NCI-H1092 treated with DMSO at 0.1 percent for 48 hours (cell line): ENCODE measurements around the gene KIAA1586.
"Not testable (repeated sequence)": the region's sequence is repeated elsewhere in the genome, so short reads cannot be mapped to it uniquely, and the experiment has no call there.

Experiments used
- DNase-seq: peaks from one replicate; lab custom pipeline; 2025; lab: John Stamatoyannopoulos, UW

KIAA1586 gene, protein sequence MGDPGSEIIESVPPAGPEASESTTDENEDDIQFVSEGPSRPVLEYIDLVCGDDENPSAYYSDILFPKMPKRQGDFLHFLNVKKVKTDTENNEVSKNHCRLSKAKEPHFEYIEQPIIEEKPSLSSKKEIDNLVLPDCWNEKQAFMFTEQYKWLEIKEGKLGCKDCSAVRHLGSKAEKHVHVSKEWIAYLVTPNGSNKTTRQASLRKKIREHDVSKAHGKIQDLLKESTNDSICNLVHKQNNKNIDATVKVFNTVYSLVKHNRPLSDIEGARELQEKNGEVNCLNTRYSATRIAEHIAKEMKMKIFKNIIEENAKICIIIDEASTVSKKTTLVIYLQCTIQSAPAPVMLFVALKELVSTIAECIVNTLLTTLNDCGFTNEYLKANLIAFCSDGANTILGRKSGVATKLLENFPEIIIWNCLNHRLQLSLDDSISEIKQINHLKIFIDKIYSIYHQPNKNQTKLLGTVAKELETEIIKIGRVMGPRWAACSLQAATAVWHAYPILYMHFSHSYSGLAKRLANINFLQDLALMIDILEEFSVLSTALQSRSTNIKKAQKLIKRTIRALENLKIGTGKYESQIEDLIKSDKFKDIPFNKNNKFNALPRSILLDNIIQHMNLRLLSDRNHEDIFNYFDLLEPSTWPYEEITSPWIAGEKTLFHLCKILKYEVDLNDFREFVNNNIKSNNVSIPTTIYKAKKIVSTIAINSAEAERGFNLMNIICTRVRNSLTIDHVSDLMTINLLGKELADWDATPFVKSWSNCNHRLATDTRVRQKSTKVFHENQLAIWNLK

DNA sequence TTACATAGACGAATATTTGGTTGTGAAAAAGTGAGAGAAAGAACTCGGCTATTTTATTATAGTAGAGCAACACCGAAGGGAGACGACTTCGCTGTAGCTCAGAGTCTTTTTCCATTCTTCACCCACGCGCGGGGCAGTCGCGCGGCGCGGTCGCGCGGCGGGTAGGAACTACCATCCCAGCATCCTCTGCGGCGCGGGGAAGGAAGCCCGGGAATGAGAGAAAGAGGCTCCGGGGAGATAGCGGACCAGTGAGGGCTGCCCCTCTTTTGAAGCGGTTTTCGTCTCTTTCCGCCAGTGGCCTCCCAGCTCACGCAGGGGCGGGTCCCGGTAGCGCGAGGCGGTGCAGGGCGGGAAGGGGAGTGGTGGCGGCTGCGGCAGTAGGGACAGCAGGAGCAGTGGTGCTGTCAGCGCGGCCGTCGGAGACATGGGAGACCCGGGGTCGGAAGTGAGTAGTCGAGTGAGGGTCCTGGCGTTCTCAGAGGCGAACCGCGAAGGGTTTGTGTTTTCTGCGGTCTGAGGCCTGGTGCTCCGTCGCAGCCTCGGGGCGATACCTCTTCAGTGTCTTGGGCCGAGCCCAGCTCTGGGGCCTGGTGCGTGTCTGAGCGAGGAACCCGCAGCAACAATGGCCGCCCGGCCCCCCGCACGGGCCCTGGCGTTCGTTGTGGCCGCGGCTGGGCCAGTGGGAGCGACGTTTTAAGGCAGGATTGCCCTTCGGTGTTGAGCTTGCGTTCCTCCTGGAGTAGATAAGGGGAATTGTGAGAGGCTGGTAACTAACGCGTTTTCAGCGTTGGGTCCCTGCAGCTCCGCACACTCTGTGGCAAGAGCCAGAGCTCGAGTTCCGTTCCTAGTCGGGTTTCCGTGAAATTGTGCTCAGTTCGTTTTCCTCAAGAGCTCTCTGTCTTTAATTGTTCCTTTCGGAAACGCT is at the start of gene KIAA1586:
Gene KIAA1586 (plus strand): TSS at position 362 of the 925 bp plus-strand sequence. CDS start 63 bp downstream, at position 425.
- DNase-seq = peak; percentile 89

DNA sequence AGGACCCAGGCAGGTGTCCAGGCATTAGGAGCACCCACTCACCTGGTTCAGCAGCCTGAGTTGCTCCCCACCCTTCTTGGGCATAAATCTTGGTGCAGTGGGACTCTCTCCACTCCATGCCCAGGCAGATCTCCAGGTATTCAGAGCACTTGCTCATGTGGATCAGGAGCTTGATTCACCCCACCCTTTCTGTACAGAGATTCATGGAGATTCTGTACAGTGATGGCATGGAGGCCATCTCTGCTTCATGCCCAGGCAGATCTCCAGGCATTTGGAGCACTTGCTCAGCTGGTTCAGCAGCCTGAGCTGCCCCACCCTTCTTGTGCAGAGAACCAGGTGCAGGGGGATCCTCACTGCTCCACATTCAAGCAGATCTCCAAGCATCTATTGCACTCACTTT is 47.4 kb upstream of the KIAA1586 start:
- DNase-seq = no peak

DNA sequence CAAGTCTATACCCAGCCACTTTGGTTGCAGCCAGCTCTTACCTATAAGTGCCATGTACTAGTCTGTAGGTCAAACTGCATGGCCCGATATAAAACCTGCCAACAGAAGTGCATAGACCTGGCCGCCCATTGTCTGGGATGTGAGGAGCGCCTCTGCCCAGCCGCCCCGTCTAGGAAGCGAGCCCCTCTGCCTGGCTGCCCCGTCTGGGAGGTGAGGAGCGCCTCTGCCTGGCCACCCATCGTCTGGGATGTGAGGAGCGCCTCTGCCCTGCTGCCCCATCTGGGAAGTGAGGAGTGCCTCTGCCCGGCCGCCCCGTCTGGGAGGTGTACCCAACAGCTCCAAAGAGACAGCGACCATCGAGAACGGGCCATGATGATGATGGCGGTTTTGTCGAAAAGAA is 46.7 kb upstream of the KIAA1586 start:
- DNase-seq = not testable (repeated sequence)

DNA sequence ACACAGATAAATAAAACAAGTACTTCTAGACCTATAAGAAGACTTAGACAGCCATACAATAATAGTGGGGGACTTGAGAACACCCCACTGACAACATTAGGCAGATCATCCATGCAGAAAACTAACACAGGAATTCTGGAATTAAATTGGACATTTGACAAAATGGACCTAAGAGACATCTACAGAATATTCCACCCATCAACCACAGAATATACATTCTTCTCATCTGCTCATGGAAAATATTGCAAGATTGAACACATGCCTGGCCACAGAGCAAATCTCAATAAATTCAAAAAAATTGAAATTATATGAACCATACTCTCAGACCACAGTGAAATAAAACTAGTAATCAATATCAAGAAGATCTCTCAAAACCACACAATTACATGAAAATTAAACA is 44.3 kb upstream of the KIAA1586 start:
- DNase-seq = no peak

DNA sequence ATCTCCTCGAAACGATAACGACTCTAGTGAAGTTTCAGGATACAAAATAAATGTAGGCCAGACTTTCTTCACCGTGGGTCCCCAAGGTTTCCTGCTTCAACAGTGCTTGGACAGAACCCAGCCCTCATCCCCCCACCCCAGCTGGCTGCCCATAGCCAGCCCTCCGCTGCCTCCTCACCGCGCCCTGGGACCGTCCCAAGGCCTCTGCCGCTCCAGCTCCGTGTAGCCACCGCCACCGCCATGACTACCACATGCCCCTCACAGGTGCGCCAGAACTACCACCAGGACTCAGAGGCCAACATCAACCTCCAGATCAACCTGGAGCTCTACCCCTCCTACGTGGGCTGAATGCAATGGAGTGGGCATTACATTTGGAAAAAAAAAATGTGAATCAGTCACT is 42.2 kb upstream of the KIAA1586 start:
- DNase-seq = no peak

DNA sequence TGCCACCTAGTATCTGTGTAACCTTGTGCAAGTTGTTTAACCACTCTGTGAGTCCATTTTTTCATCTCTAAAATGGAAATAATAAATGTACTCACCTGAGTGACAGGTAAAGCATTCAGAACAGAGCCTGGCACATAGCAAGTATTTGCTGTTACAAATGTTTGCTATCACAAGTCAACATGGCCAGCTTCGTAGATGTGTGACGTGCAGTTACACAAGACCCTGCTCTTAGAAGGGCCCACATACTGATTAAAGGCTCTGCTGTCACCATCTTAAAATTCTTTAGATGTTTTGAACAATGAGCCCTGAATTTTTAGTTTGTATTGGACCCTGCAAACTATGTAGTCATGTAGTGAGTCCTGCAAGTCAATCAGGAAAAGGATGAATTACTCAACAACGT is 40.4 kb upstream of the KIAA1586 start:
- no peak for DNase-seq

DNA sequence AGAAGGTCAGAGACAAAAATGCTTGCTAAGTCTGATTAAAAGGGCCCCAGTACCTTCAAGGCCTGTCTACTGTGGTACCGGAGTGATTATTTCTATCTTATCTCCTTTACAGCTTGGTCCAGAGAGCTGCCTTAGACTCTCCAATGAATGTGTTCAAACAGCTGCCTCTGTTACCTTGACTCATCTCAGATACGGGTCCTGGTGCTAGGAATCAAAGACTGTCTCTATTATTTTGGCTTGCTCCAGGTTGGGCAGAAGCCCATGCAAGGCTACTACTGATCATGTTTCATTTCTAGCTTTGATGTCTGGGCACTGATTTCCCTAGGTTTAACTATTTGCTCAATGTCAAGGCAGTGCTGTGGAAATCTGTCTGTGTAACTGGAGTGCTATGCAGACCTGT is 38.4 kb upstream of the KIAA1586 start:
- DNase-seq = not testable (repeated sequence)

DNA sequence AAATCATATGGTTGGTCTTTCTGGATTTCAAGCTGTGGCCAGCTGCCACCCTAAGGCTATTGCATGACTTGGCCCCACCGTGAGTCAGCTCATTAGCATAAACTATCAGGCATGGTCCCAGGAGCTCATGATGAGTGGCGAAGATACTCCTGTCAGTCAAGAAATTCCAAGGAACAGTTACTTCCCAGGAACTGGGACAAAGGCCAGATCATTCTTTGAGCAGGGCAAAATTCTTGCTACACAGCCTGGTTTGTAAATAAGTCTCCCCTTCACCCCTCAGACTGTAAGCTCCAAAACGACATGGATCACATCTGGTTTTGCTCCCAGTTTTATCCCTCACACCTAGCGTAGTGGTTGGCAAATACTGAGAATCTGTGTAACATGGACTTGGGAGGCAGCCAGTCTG is 33.0 kb upstream of the KIAA1586 start:
- DNase-seq = no peak

DNA sequence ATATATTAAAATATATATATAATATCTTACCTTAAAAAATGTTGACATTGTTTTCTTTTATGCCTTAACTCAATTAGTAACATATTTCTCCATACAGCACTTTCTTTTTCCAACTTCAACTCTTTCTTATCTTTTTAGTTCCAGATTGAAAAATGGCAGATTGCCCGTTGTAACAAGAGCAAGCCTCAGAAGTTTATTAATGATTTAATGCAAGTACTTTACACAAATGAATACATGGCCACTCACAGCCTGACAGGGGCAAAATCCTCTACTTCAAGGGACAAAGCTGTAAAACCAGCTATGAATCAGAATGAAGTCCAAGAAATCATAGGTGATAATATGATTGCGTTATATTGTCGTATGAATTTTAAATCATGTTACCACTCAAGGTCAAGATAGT is 29.4 kb upstream of the KIAA1586 start:
- DNase-seq = no peak

DNA sequence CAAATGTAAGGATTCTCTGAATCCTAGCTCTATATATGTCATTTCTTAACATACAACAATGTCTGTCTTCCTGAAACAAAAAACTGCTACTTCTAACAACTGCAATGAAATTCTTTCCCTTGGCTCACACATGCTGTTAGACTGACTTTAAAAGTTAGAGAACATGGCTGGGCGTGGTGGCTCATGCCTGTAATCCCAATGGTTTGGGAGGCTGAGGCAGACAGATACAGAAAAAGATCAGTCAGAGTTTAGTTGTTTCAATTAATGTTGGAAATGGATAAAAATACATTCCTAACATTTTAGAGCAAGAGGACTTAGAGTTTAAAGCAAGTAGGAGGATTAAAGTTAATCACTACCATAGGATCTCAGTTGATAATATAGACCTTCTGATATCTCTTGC is 28.7 kb upstream of the KIAA1586 start:
- no peak for DNase-seq

DNA sequence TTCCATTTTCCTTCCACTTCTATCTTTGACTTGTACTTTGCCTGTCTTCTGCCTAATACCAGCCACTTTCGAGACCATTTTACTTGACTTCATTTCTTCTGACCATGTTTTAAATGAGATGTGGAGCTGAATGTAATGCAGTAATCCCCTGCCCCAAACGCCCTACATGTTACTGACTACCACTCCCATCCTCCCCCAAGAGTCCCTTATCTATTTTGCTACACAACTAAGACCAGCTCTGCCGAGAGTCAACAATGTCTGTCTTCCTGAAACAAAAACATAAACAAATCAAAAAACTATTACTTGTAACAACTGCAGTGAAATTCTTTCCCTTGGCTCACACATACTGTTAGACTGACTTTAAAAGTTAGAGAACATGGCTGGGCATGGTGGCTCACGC is 27.1 kb upstream of the KIAA1586 start:
- DNase-seq = no peak

DNA sequence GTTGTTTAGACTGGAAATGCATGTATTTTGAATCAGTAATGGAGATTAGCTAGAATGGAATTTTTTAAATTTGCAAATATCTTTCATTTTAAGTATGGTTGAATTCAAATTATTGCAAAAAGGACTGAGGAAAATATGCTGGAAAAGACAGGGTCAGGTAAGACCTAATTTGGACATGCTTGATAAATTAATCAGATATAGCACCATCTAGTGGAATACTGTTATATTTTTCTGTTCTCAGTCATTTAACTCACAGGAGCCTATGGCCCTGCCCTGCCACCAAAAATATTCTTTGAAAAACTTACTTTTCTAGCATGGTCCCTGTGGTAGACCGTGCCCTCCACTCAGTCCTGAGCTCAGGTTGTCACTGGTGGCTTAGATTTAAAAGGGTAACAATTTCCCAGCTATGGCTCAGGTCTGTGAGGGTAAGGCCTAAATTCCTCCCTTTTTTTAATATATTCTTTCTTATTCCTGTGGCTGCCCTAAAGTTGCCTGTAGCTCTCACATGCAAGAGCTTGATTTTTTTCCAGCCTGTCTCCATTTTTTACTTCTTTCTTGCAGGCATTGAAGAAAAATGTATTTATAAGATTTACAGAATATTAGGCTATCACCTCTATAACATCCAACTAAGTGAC is 25.3 kb upstream of the KIAA1586 start:
- peak; percentile 45 for DNase-seq

DNA sequence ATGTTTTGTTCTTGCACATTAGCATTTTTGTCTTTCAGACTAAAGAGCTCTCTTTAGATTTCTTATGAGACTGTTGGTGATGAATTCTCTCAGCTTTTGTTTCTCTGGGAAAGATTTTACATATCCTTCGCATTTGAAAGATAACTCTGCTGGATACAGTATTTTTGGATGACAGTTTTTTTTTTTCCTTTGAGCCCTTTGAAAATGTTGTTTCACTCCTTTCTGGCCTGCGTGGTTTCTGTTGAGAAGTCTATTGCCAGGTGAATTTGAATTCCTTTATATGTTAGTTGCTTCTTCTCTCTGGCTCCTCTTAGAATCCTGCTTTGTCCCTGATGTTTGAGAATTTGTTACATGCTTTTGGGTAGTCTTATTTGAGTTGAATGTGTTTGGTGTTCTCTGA is 22.2 kb upstream of the KIAA1586 start:
- no peak for DNase-seq

DNA sequence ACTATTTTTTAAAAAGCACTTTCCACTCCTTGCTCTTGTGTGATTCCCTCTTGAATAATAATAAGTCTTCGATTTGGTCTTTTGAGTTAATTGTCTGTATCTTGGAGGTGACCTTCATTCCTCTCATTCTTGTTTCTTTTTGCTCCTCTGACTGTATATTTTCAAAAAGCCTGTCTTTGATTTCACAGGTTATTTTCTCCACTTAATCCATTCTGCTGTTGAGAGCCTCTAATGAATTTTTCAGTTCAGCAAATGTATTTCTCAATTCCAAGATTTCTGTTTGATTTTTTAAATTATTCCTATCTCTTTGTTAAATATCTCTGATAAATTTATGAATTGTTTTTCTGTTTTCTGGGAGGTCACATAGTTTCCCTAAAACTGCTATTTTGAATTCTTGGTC is 21.7 kb upstream of the KIAA1586 start:
- DNase-seq = no peak

DNA sequence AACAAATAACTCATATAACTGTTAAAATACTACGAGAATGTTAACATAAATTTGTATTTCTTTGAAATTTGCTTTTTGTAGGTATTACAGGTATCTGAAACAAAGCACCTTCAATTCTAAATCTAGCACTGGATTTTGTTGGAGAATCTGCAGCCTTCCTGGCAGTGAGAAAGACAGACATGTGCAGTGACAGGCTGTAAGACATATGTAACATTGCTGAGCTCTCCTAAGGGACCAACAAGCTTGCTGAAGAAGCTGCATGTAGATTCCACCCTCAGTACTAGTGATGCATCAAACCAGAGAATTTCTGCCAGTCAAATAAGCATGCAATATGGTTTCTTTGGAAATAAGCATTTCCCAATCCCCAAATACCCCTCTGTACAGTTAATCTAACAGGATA is 20.5 kb upstream of the KIAA1586 start:
- no peak for DNase-seq

DNA sequence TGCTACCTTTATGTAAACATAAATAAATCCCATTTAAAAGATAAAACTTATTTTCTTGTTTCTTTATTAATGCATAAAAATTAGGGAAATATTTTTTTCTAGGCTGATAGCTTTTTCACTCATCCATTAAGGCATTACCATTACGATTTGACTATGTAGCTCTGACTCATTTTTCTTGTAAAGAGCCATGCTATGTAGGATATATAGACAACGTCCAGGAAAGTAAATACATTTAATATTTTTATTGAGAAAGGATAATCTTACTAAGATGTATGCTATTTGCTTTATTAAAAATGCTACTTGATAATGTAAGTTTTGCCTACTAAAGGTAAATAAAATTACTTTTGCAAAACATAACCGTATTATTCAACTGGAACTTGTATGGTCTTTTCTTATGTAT is 19.2 kb upstream of the KIAA1586 start:
- DNase-seq = no peak

DNA sequence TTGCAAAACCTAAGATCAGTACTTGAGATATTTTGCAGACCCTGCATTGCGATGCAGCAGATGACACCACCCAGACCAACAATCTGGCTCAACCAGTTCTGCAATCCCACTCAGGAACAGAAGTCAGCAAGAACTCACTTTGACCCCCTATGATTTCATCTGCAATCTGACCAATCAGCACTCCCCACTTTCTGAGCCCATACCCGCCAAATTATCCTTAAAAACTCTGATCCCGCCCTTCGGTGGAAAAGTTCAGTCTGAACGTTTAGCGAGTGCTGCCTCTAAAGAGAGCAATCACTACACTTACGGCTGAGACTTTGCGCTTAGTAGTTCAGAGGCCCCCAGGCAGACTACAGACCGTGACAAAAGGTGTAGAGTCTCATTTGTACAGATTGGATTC is 17.3 kb upstream of the KIAA1586 start:
- no peak for DNase-seq

DNA sequence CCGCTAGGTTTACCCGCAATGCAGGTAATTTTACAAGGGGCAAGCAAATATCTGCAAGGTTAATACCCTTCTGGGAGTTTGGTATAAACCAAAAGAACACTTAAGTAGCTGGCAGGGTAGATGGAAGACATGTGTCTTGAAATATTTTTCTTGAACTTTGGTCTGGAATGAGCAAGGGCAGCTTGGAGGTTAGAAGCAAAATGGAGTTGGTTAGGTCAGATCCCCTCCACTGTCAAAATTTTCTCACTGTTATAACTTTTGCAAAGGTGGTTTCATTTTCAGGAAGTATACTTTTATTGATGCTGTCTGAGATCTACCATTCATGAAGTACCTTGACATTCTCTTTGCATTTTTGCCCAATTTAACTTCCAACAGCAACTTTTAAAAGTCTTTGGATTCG is 13.3 kb upstream of the KIAA1586 start:
- DNase-seq = no peak

DNA sequence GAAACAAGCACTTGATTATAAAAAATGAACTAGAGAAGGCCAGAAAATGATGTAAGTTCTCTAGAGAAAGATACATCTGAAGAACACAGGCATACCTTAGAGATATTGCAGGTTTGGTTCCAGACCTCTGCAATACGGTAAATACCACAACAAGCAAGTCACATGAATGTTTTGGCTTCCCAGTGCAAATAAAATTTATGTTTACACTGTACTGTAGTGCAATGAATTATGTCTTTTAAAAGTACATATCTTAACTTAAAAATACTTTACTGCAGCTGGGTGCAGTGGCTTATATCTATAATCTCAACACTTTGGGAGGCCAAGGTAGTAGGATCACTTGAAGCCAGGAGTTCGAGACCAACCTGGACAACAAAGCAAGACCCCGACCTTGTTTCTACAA is 10.9 kb upstream of the KIAA1586 start:
- DNase-seq = no peak

DNA sequence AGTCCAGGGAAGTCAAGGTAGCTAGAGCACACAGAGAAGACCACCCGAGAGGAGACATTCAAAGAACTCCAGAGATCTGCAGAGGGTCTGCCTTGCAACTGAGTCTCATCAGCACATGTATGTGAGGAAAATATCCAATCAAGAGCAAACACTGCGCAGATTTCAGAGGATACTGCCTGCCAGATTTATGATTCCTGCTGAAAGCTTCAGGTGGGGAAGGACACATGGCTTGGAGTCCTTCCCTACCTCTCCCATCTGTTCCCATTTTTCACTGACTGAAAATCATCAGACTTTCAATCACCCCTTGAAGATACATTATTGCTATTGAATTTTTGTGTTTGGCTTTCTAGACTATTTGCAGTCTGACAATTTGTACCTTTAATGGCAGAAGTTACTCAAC is 7.6 kb upstream of the KIAA1586 start:
- DNase-seq = no peak

DNA sequence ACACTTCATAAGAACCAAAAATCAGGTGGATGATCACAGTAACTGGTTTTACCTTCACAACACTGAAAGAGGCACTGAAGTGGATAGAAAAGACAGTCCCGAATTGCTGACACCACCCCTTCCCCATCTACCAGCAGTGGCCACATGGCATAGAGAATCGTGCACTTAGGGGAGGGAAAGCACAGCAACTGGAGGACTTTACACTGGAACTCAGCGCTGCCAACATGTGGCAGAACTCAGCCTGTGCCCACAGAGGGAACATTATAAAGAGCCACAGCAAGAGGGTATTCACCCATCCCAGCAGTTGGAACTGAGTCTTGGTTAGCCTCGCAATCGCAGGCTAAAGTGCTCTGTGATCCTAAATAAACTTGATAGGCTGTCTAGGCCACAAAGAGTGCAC is 6.5 kb upstream of the KIAA1586 start:
- DNase-seq = no peak

DNA sequence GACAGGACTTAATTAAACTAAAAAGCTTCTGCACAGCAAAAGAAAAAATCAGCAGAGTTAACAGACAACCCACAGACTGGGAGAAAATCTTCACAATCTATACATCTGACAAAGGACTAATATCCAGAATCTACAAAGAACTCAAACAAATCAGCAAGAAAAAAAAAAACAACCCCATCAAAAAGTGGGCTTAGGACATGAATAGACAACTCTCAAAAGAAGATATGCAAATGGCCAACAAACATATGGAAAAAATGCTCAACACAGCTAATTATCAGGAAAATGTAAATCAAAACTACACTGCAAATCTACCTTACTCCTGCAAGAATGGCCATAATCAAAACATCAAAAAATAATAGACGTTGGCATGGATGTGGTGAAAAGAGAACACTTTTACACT is 2.4 kb upstream of the KIAA1586 start:
- DNase-seq = not testable (repeated sequence)
